ENCODE results near the gene PLEKHH3. TPM values are rescaled to one million over a fixed set of nuclear protein-coding genes. Genes with fewer than 3 reads are reported as not detected.

The PLEKHH3 gene
- total and polyA plus RNA-seq, 4 donors, result 4.2 to 10.3 (median 7.9) TPM

GRCh38 chr17:42681976-42682721 is 5.4 kb upstream of the PLEKHH3 start, which contains the start of gene CNTNAP1:
Gene CNTNAP1, plus strand, starts transcription at chr17:42682531. Its CDS starts 299 bp downstream, at chr17:42682830.
- TF ChIP-seq EGR1 (IDR thresholded peaks at IDR 0.05; ENCODE audit: low read depth in 2 of 2) (no peak), HNF4G (IDR thresholded peaks at IDR 0.05) (no peak), RXRA (IDR thresholded peaks at IDR 0.05) (no peak), RAD21 (IDR thresholded peaks at IDR 0.05) (no peak), HNF4A (conservative IDR thresholded peaks at IDR 0.05) (no peak), FOXA2 (IDR thresholded peaks at IDR 0.05) (no peak), SP1 (IDR thresholded peaks at IDR 0.05) (no peak), ZBTB33 (IDR thresholded peaks at IDR 0.05) (no peak), ATF3 (IDR thresholded peaks at IDR 0.05) (no peak), GABPA (IDR thresholded peaks at IDR 0.05 in 1 of 2, conservative IDR thresholded peaks at IDR 0.05 in 1 of 2) (no peak), TAF1 (conservative IDR thresholded peaks at IDR 0.05) (no peak), FOXA1 (IDR thresholded peaks at IDR 0.05) (no peak)
- TF ChIP-seq, protein P1, sequence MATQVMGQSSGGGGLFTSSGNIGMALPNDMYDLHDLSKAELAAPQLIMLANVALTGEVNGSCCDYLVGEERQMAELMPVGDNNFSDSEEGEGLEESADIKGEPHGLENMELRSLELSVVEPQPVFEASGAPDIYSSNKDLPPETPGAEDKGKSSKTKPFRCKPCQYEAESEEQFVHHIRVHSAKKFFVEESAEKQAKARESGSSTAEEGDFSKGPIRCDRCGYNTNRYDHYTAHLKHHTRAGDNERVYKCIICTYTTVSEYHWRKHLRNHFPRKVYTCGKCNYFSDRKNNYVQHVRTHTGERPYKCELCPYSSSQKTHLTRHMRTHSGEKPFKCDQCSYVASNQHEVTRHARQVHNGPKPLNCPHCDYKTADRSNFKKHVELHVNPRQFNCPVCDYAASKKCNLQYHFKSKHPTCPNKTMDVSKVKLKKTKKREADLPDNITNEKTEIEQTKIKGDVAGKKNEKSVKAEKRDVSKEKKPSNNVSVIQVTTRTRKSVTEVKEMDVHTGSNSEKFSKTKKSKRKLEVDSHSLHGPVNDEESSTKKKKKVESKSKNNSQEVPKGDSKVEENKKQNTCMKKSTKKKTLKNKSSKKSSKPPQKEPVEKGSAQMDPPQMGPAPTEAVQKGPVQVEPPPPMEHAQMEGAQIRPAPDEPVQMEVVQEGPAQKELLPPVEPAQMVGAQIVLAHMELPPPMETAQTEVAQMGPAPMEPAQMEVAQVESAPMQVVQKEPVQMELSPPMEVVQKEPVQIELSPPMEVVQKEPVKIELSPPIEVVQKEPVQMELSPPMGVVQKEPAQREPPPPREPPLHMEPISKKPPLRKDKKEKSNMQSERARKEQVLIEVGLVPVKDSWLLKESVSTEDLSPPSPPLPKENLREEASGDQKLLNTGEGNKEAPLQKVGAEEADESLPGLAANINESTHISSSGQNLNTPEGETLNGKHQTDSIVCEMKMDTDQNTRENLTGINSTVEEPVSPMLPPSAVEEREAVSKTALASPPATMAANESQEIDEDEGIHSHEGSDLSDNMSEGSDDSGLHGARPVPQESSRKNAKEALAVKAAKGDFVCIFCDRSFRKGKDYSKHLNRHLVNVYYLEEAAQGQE (IDR thresholded peaks at IDR 0.05), result no peak
- DNase-seq (ENCODE audit: low spot score), result no peak
- no peak within 1 kb of the TSS for H3K9ac ChIP-seq (ENCODE audit: low read depth in 1 of 2, low read length in 2 of 2)
- H3K27ac ChIP-seq (ENCODE audit: low read depth in 1 of 2, low read length in 2 of 2), result peak within 1 kb of the TSS; percentile 4 to 38
- peaks cover 0 to 8% (median 0%) of the 10 kb centered on the region in 4 donors for H3K27me3 ChIP-seq (ENCODE audit: control insufficient read depth in 4 of 4, insufficient read depth in 4 of 4, low read length in 3 of 4)
- peak within 1 kb of the TSS in 1 of 3 donors; percentile 12 for H3K4me3 ChIP-seq (ENCODE audit: low read depth in 1 of 3, low read length in 3 of 3)
- WGBS, result 9% methylated on average over 22 of the region's 22 CpGs
- peaks cover 17 to 53% (median 34%) of the 10 kb centered on the region in 4 donors for H3K4me1 ChIP-seq (ENCODE audit: control insufficient read depth in 4 of 4, insufficient read depth in 4 of 4, low read length in 3 of 4)
- no peaks in the 10 kb centered on the region for H3K36me3 ChIP-seq (ENCODE audit: control insufficient read depth in 4 of 4, insufficient read depth in 3 of 4, low read depth in 1 of 4, low read length in 3 of 4)
- no peaks in the 10 kb centered on the region for H3K9me3 ChIP-seq (ENCODE audit: control insufficient read depth in 4 of 4, low read length in 3 of 4)

- Histone ChIP-seq H3K4me3 (ENCODE audit: low read depth in 1 of 3, low read length in 3 of 3) (peak overlapping the region in 1 of 3 donors; percentile 51), H3K27me3 (ENCODE audit: control insufficient read depth in 4 of 4, insufficient read depth in 4 of 4, low read length in 3 of 4) (peaks cover 0 to 3% (median 0%) of the 10 kb centered on the region in 4 donors), H3K36me3 (ENCODE audit: control insufficient read depth in 4 of 4, insufficient read depth in 3 of 4, low read depth in 1 of 4, low read length in 3 of 4) (no peaks in the 10 kb centered on the region), H3K4me1 (ENCODE audit: control insufficient read depth in 4 of 4, insufficient read depth in 4 of 4, low read length in 3 of 4) (peaks cover 20 to 66% (median 37%) of the 10 kb centered on the region in 4 donors), H3K9me3 (ENCODE audit: control insufficient read depth in 4 of 4, low read length in 3 of 4) (no peaks in the 10 kb centered on the region), H3K9ac (ENCODE audit: low read depth in 1 of 2, low read length in 2 of 2) (no peak overlapping the region), H3K27ac (ENCODE audit: low read depth in 1 of 2, low read length in 2 of 2) (peak overlapping the region; percentile 67 to 82)
- DNase-seq (ENCODE audit: low spot score), result no peak
- 69% methylated on average over 20 of the region's 20 CpGs for WGBS
- no peak for TF ChIP-seq YY1 (IDR thresholded peaks at IDR 0.05)
- TF ChIP-seq HNF4A (conservative IDR thresholded peaks at IDR 0.05), result no peak
- no peak for TF ChIP-seq RXRA (IDR thresholded peaks at IDR 0.05)
- no peak for TF ChIP-seq ZBTB33 (IDR thresholded peaks at IDR 0.05)
- TF ChIP-seq SP1 (IDR thresholded peaks at IDR 0.05), result no peak
- TF ChIP-seq CTCF (IDR thresholded peaks at IDR 0.05; ENCODE audit: low read depth, low read length, missing input control), result no peak
- no peak for TF ChIP-seq MAX (IDR thresholded peaks at IDR 0.05)
- no peak for TF ChIP-seq JUND (IDR thresholded peaks at IDR 0.05)
- TF ChIP-seq GABPA (IDR thresholded peaks at IDR 0.05 in 1 of 2, conservative IDR thresholded peaks at IDR 0.05 in 1 of 2), result no peak
- no peak for TF ChIP-seq HNF4G (IDR thresholded peaks at IDR 0.05)
Measured at GRCh38 chr17:42680331-42680808, 3.6 kb upstream of the PLEKHH3 start.
